Endodermal cell (in vitro differentiated cells): ENCODE results near the gene TSGA10. TPM values are rescaled to one million over a fixed set of nuclear protein-coding genes. Genes with fewer than 3 reads are reported as not detected.

Source experiments
- DNase-seq: peaks from one replicate; pipeline ENCODE4 v3.0.0-alpha.2; 2017
- H3K27ac ChIP-seq: 2 replicates; pipeline ENCODE4 v1.5.1; 2013; ENCODE audit warnings: mild to moderate bottlenecking, low read depth, low read length, moderate library complexity
- H3K27me3 ChIP-seq: 2 replicates; pipeline ENCODE4 v1.6.1; 2013; ENCODE audit warnings: mild to moderate bottlenecking, low read length, moderate library complexity; ENCODE audit not compliant: insufficient read depth, control insufficient read depth, poor library complexity, severe bottlenecking
- H3K36me3 ChIP-seq: 2 replicates; pipeline ENCODE4 v1.7.0; 2013; ENCODE audit warnings: mild to moderate bottlenecking, low read length, moderate library complexity; ENCODE audit not compliant: control insufficient read depth, insufficient read depth
- H3K4me1 ChIP-seq: one replicate; pipeline ENCODE4 v1.7.0; 2013; ENCODE audit warnings: low read length; ENCODE audit not compliant: control insufficient read depth, insufficient read depth
- H3K4me3 ChIP-seq: 2 replicates; pipeline ENCODE4 v1.5.1; 2013; ENCODE audit warnings: mild to moderate bottlenecking, low read length, moderate library complexity
- H3K9ac ChIP-seq: 2 replicates; pipeline ENCODE4 v1.6.1; 2013; ENCODE audit warnings: mild to moderate bottlenecking, low read length, moderate library complexity; ENCODE audit not compliant: poor library complexity, severe bottlenecking; ENCODE audit errors: extremely low read depth
- H3K9me3 ChIP-seq: 2 replicates; pipeline ENCODE4 v1.6.1; 2013; ENCODE audit warnings: mild to moderate bottlenecking, low read length, moderate library complexity; ENCODE audit not compliant: control insufficient read depth
- H3K27ac Mint-ChIP-seq: 2 replicates; pipeline ENCODE4 v1.8.0; 2020; ENCODE audit warnings: mixed read lengths
- H3K27me3 Mint-ChIP-seq: 2 replicates; pipeline ENCODE4 v1.8.0; 2021; ENCODE audit warnings: mild to moderate bottlenecking, mixed read lengths; ENCODE audit not compliant: insufficient read depth
- H3K36me3 Mint-ChIP-seq: 2 replicates; pipeline ENCODE4 v1.8.0; 2020; ENCODE audit warnings: low read depth, mixed read lengths
- H3K4me1 Mint-ChIP-seq: 2 replicates; pipeline ENCODE4 v1.8.0; 2020; ENCODE audit warnings: mixed read lengths
- H3K4me3 Mint-ChIP-seq: 2 replicates; pipeline ENCODE4 v1.8.0; 2020; ENCODE audit warnings: mild to moderate bottlenecking, moderate library complexity, mixed read lengths
- H3K9me3 Mint-ChIP-seq: 2 replicates; pipeline ENCODE4 v1.8.0; 2020; ENCODE audit warnings: mild to moderate bottlenecking, mixed read lengths
- CTCF ChIP-seq: fragments of 200-600 bp; sonication (generic); conservative IDR thresholded peaks from 2 replicates; pipeline ENCODE4 v1.5.0; 2021; ENCODE audit warnings: antibody characterized with exemption, mild to moderate bottlenecking
- WGBS, 2 experiments: methylation state at CpG; one replicate each; pipeline versions ENCODE4 v1.1.5 to v1.1.7; 2013; ENCODE audit warnings: missing lambda C conversion rate in 2 of 2, mixed read lengths in 1 of 2; ENCODE audit not compliant: insufficient coverage in 1 of 2, insufficient read length in 1 of 2; 5-methylcytosine and 5-hydroxymethylcytosine counted together
- total RNA-seq, 2 donors: library from RNA; stranded (reverse); fragmentation: NEBNext Ultra II Directional in 1 of 2; extraction: Animal tissue kit (Norgen Biotek cat#: 25700) in 1 of 2; gene quantifications; 2 replicates in 1 of 2; 3 replicates in 1 of 2; pipeline ENCODE4 v1.2.1, GENCODE V29; 2021

Gene TSGA10
- total RNA-seq, 2 donors from 2014 or later = 7.8 to 12.4 TPM

GRCh38 chr2:99086385-99086784 is 68.4 kb downstream of the TSGA10 start:
- Histone ChIP-seq H3K36me3 (no peaks in the 10 kb centered on the region), H3K27me3 (no peaks in the 10 kb centered on the region), H3K27ac (no peak overlapping the region), H3K9me3 (no peaks in the 10 kb centered on the region), H3K4me3 (no peak overlapping the region), H3K4me1 (peaks cover 4% of the 10 kb centered on the region), H3K9ac (no peak overlapping the region)
- Mint-ChIP-seq H3K4me1 (peaks cover 32% of the 10 kb centered on the region), H3K9me3 (no peaks in the 10 kb centered on the region), H3K4me3 (no peak overlapping the region), H3K27ac (no peak overlapping the region), H3K27me3 (peaks cover 24% of the 10 kb centered on the region), H3K36me3 (peaks cover 2% of the 10 kb centered on the region)
- TF ChIP-seq CTCF = no peak
- DNase-seq = no peak
- WGBS, 2 experiments = 94% methylated on average over 1 of the region's 1 CpG; no CpG with 5 or more reads in 1 of the 2 experiments

GRCh38 chr2:99085421-99085820 is 69.3 kb downstream of the TSGA10 start:
- peak; percentile 65 for TF ChIP-seq CTCF
- H3K27me3 Mint-ChIP-seq = peaks cover 22% of the 10 kb centered on the region
- Histone ChIP-seq H3K9me3 (no peaks in the 10 kb centered on the region), H3K27me3 (no peaks in the 10 kb centered on the region), H3K9ac (no peak overlapping the region), H3K4me3 (no peak overlapping the region), H3K4me1 (peaks cover 12% of the 10 kb centered on the region), H3K27ac (no peak overlapping the region), H3K36me3 (no peaks in the 10 kb centered on the region)
- H3K4me3 Mint-ChIP-seq = no peak overlapping the region
- H3K4me1 Mint-ChIP-seq = peaks cover 32% of the 10 kb centered on the region
- no peak overlapping the region for H3K27ac Mint-ChIP-seq
- WGBS, 2 experiments = 60 to 82% methylated on average over 1 to 2 of the region's 2 CpGs
- H3K9me3 Mint-ChIP-seq = no peaks in the 10 kb centered on the region
- peak; percentile 60 for DNase-seq
- H3K36me3 Mint-ChIP-seq = peaks cover 2% of the 10 kb centered on the region

- Histone ChIP-seq H3K9me3 (no peaks in the 10 kb centered on the region), H3K36me3 (no peaks in the 10 kb centered on the region), H3K27me3 (no peaks in the 10 kb centered on the region), H3K27ac (no peak overlapping the region), H3K4me1 (peaks cover 12% of the 10 kb centered on the region), H3K4me3 (no peak overlapping the region), H3K9ac (no peak overlapping the region)
- Mint-ChIP-seq H3K9me3 (no peaks in the 10 kb centered on the region), H3K27ac (no peak overlapping the region), H3K4me1 (peaks cover 37% of the 10 kb centered on the region), H3K36me3 (peaks cover 2% of the 10 kb centered on the region), H3K4me3 (no peak overlapping the region), H3K27me3 (peaks cover 30% of the 10 kb centered on the region)
- no peak for TF ChIP-seq CTCF
- DNase-seq = peak; percentile 54
- WGBS, 2 experiments = 89 to 90% methylated on average over 2 to 4 of the region's 4 CpGs
Observed at GRCh38 chr2:99084256-99084655, 70.5 kb downstream of the TSGA10 start.
